Vagina (tissue), 2 donors: ENCODE results near the gene PLEKHG1. TPM values are rescaled to one million over a fixed set of nuclear protein-coding genes. Genes with fewer than 3 reads are reported as not detected.

Source experiments
- DNase-seq, 2 donors: peaks; one replicate each; pipeline ENCODE4 v3.0.0-alpha.2; 2017; ENCODE audit errors: extremely low spot score in 2 of 2
- H3K27ac ChIP-seq: fragments of 200-600 bp; sonication (generic); one replicate; pipeline ENCODE4 v1.5.1; 2019
- H3K27me3 ChIP-seq: fragments of 200-600 bp; sonication (generic); one replicate; pipeline ENCODE4 v1.5.1; 2019
- H3K36me3 ChIP-seq, 2 donors: fragments of 200-600 bp; sonication (generic); one replicate each; pipeline ENCODE4 v1.5.1; 2017 to 2019
- H3K4me1 ChIP-seq: fragments of 200-600 bp; sonication (generic); one replicate; pipeline ENCODE4 v1.5.1; 2019
- H3K4me3 ChIP-seq, 2 donors: fragments of 200-600 bp; sonication (generic); 1 replicate in 1 of 2; 2 replicates in 1 of 2; pipeline ENCODE4 v1.5.1; 2016 to 2019
- H3K9me3 ChIP-seq: fragments of 200-600 bp; sonication (generic); one replicate; pipeline ENCODE4 v1.5.1; 2019
- POLR2A ChIP-seq, 2 donors: fragments of 450-650 bp; IDR thresholded peaks; one replicate each; pipeline ENCODE4 v1.6.1; 2017; ENCODE audit warnings: antibody characterized with exemption in 2 of 2, mild to moderate bottlenecking in 2 of 2, moderate library complexity in 2 of 2
- POLR2AphosphoS5 ChIP-seq, 2 donors: sonication (generic); formaldehyde crosslinking; IDR thresholded peaks; one replicate each; pipeline ENCODE4 v1.9.0; 2017; ENCODE audit warnings: antibody characterized with exemption in 2 of 2, mild to moderate bottlenecking in 2 of 2, low read depth in 1 of 2; ENCODE audit not compliant: insufficient read depth in 1 of 2
- intact Hi-C: fragments of 100-400 bp; cut with DNase I; formaldehyde crosslinking; loops from one replicate; pipeline ENCODE4 v1.15.1; 2023
- total RNA-seq: library from RNA; depleted of rRNA; stranded (reverse); fragments of >200 nt; gene quantifications from one replicate; pipeline ENCODE4 v1.2.3, GENCODE V29; 2016
- TF ChIP-seq, protein P1 (sequence below), 3 experiments: fragments of 450-650 bp in 2 of 3; fragments of 200-600 bp in 1 of 3; sonication (generic) in 1 of 3; IDR thresholded peaks; one replicate each; pipeline ENCODE4 v1.5.1; 2017 to 2019; ENCODE audit warnings: antibody characterized with exemption in 3 of 3, mild to moderate bottlenecking in 2 of 3, moderate library complexity in 2 of 3

PLEKHG1 gene
- total RNA-seq, 1 donor from 2014 or later: 38.5 TPM

DNA sequence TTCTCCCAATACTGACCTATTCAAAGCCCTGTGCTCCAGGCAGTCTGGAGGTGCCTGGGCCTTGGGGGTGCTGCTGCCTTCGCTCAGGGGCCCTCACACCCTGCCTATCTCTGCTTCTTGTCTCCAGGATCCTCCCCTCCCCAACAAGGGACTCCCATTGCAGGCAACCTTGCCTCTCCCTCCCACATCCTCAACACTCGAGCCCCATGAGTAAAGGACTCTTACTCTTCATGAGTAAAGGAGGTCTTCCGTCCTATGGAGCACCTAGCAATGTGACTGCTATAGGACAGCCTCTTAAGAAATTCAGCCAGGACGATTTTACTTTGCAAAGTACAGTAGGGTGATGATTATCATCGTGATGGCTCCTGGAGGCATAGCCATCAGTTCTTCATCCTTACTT is 24.5 kb downstream of the PLEKHG1 start:
- H3K4me1 ChIP-seq: peaks cover 10% of the 10 kb centered on the region
- no peak for DNase-seq
- no peak overlapping the region for H3K4me3 ChIP-seq
- no peaks in the 10 kb centered on the region for H3K27me3 ChIP-seq
- H3K36me3 ChIP-seq: no peaks in the 10 kb centered on the region
- TF ChIP-seq POLR2AphosphoS5 (IDR thresholded peaks at IDR 0.05; ENCODE audit: insufficient read depth in 1 of 2, low read depth in 1 of 2): no peak
- TF ChIP-seq POLR2A (IDR thresholded peaks at IDR 0.05): no peak
- TF ChIP-seq, protein P1, sequence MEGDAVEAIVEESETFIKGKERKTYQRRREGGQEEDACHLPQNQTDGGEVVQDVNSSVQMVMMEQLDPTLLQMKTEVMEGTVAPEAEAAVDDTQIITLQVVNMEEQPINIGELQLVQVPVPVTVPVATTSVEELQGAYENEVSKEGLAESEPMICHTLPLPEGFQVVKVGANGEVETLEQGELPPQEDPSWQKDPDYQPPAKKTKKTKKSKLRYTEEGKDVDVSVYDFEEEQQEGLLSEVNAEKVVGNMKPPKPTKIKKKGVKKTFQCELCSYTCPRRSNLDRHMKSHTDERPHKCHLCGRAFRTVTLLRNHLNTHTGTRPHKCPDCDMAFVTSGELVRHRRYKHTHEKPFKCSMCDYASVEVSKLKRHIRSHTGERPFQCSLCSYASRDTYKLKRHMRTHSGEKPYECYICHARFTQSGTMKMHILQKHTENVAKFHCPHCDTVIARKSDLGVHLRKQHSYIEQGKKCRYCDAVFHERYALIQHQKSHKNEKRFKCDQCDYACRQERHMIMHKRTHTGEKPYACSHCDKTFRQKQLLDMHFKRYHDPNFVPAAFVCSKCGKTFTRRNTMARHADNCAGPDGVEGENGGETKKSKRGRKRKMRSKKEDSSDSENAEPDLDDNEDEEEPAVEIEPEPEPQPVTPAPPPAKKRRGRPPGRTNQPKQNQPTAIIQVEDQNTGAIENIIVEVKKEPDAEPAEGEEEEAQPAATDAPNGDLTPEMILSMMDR (IDR thresholded peaks at IDR 0.05): no peak
- no peak overlapping the region for H3K27ac ChIP-seq
- intact Hi-C loops: no loop called here
- H3K9me3 ChIP-seq: no peaks in the 10 kb centered on the region

DNA sequence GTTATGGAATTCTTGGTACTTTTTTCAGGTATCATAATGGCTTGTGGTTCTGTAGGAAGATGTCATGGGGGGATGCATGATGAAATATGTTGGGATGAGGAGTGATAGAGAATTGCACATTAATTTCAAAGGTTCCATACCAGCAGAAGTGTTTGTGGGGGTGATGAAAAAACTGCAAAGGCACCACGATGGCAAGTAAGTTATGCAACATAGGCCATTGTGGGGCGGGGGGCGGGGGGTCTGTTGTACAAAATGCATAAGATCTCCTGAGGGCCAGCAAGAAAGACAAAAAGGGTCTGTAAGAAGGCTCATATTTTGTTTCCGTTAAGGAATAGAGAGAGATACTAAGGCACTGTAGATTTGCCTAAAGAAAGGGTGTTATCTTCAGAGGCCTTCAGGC is 26.2 kb downstream of the PLEKHG1 start:
- intact Hi-C loops: no loop called here
- Histone ChIP-seq H3K27me3 (no peaks in the 10 kb centered on the region), H3K4me1 (peaks cover 10% of the 10 kb centered on the region), H3K36me3 (no peaks in the 10 kb centered on the region), H3K9me3 (no peaks in the 10 kb centered on the region), H3K4me3 (no peak overlapping the region), H3K27ac (no peak overlapping the region)
- DNase-seq: no peak
- TF ChIP-seq POLR2AphosphoS5 (IDR thresholded peaks at IDR 0.05; ENCODE audit: insufficient read depth in 1 of 2, low read depth in 1 of 2) (no peak), POLR2A (IDR thresholded peaks at IDR 0.05) (no peak)
- TF ChIP-seq, protein P1 (IDR thresholded peaks at IDR 0.05): no peak

DNA sequence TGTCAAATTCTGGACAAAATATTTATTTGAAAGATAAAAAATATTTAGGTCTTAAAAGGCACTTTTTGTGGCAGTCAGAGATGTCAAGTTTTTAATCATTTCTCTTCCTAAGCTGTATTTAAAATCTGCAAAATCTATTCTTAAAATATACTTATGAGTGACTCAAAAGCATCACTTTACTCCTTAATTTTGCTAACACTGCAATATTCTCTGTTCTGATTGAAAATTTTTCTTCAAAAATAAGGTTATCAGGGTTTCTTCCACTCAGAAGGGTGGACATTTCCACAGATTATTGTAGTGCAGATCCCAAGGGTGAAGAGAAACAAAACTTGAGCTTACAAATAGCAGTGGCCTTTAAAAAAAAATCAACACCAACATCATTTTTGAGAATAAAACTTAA is 27.5 kb downstream of the PLEKHG1 start:
- peak overlapping the region; percentile 32 for H3K27ac ChIP-seq
- no peak overlapping the region for H3K4me3 ChIP-seq
- intact Hi-C loops: no loop called here
- H3K9me3 ChIP-seq: no peaks in the 10 kb centered on the region
- no peaks in the 10 kb centered on the region for H3K36me3 ChIP-seq
- H3K27me3 ChIP-seq: no peaks in the 10 kb centered on the region
- TF ChIP-seq POLR2A (IDR thresholded peaks at IDR 0.05) (no peak), POLR2AphosphoS5 (IDR thresholded peaks at IDR 0.05; ENCODE audit: insufficient read depth in 1 of 2, low read depth in 1 of 2) (no peak)
- TF ChIP-seq, protein P1 (IDR thresholded peaks at IDR 0.05): no peak
- DNase-seq: no peak
- H3K4me1 ChIP-seq: peaks cover 18% of the 10 kb centered on the region

DNA sequence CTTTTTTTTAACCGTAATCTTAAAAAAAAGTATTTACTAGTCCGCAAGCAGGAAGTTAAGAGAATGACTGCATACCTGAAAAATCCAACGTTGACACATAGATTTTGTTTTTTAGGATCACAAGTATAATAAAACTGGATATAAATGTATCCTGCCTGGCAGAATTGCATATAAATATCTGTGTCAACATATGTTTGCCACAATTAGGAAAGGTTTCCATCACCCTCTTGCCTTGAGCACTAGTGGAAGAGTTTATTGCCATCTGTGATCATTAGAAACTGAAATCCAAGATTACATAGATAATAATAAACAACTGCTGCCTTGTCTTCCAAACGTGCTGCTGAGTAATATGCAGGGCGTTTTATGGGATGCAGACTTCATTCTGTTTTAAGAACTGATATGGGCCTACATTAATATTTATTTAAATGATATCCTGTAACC is 27.9 kb downstream of the PLEKHG1 start:
- Histone ChIP-seq H3K4me1 (peaks cover 23% of the 10 kb centered on the region), H3K36me3 (no peaks in the 10 kb centered on the region), H3K9me3 (no peaks in the 10 kb centered on the region), H3K27ac (peak overlapping the region; percentile 32), H3K27me3 (no peaks in the 10 kb centered on the region), H3K4me3 (no peak overlapping the region)
- DNase-seq: no peak
- TF ChIP-seq POLR2AphosphoS5 (IDR thresholded peaks at IDR 0.05; ENCODE audit: insufficient read depth in 1 of 2, low read depth in 1 of 2): peak in 1 of 2 donors; percentile 46
- no peak for TF ChIP-seq POLR2A (IDR thresholded peaks at IDR 0.05)
- intact Hi-C loops: no loop called here

DNA sequence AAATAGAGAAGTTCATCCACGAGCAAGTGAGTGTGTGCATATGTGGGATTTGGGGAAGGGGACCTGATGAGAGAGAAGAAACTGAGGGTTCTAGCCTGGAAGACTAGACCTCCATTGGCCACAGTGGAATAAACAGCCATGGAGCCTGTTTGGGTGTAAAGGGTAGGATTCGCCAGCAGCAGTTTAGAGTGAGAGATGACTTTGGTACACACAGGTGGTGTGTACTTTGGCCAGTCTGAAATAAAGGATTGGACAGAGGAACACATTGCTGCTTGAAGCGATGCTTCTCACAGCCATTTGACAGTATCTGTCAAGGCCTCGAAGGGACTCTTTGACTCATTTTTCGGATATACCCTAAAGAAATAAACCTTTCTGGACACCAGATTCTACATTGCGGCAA is 29.2 kb downstream of the PLEKHG1 start:
- DNase-seq: no peak
- Histone ChIP-seq H3K27me3 (no peaks in the 10 kb centered on the region), H3K4me3 (no peak overlapping the region), H3K36me3 (no peaks in the 10 kb centered on the region), H3K4me1 (peaks cover 32% of the 10 kb centered on the region), H3K27ac (no peak overlapping the region), H3K9me3 (no peaks in the 10 kb centered on the region)
- intact Hi-C loops: no loop called here
- TF ChIP-seq, protein P1 (IDR thresholded peaks at IDR 0.05): no peak
- TF ChIP-seq POLR2A (IDR thresholded peaks at IDR 0.05) (no peak), POLR2AphosphoS5 (IDR thresholded peaks at IDR 0.05; ENCODE audit: insufficient read depth in 1 of 2, low read depth in 1 of 2) (no peak)
